Measurements from ENCODE around the gene HSPA12A. TPM values are rescaled to one million over a fixed set of nuclear protein-coding genes. Genes with fewer than 3 reads are reported as not detected.

Gene HSPA12A
- total and polyA plus RNA-seq, 2 of the 13 experiments (the other 11 are each of a cell fraction or from before 2014, with no cell fraction given): 6.4 to 13.6 TPM

- no peak overlapping the region for H3K9ac ChIP-seq (ENCODE audit: insufficient read depth, low read depth, low read length)
- ATAC-seq: no peak
- no TSS peak for BruUV-seq (replicated peaks)
Observed at GRCh38 chr10:116683821-116684220, 58.5 kb downstream of the HSPA12A start.

GRCh38 chr10:116683166-116683565 lies 59.2 kb downstream of the HSPA12A start:
- CTCF ChIA-PET (ENCODE audit: low intra/inter-chr PET ratio, low total read pairs): interaction anchor here (1.3 to 2.7 kb wide), 2 partner anchors 83 to 105 kb away, joined by 5 to 33 read pairs; no protein-coding TSS in a partner anchor
- Histone ChIP-seq H3K9me3 (ENCODE audit: low read length) (no peaks in the 10 kb centered on the region), H3K4me2 (ENCODE audit: low read depth, low read length) (no peak overlapping the region), H3K27me3 (ENCODE audit: control insufficient read depth in 1 of 2, insufficient read depth in 2 of 2, low read length in 2 of 2) (no peaks in the 10 kb centered on the region), H3K79me2 (ENCODE audit: insufficient read depth, low read length) (no peaks in the 10 kb centered on the region), H3K4me1 (ENCODE audit: insufficient read depth, low read length) (0 out of 2 replicates have a peak, but pooled peaks cover 6% of the 10 kb centered on the region), H3K4me3 (replicated peaks in 1 of 3; ENCODE audit: insufficient read depth in 1 of 3, low read depth in 2 of 3, low read length in 3 of 3) (no peak overlapping the region), H4K20me1 (ENCODE audit: insufficient read depth, low read length) (no peaks in the 10 kb centered on the region), H3K27ac (ENCODE audit: extremely low read length, insufficient read depth, low read length) (no peak overlapping the region), H3K36me3 (replicated peaks in 1 of 2; ENCODE audit: control insufficient read depth in 1 of 2, insufficient read depth in 2 of 2, low read length in 2 of 2) (peaks cover 0 to 12% of the 10 kb centered on the region in 2 experiments; a peak in 2 of 5 replicates), H2AFZ (ENCODE audit: low read length) (no peak overlapping the region), H3K9ac (ENCODE audit: insufficient read depth, low read depth, low read length) (no peak overlapping the region)
- ATAC-seq (no peak), FAIRE-seq (no peak), DNase-seq (ENCODE audit: low spot score) (no peak)
- POLR2A ChIA-PET: no interaction called here
- BruUV-seq (replicated peaks): no TSS peak
- in situ Hi-C loops (cut with HindIII; ENCODE audit: extremely low pct_ligation_motif_present, low pct_unique_long_range_greater_than_20kb): no loop called here
- intact Hi-C loops (cut with micrococcal nuclease; ENCODE audit: unreplicated experiment): loop anchor here (5.0 kb wide), 1 partner anchor 494 kb away; no protein-coding TSS in a partner anchor
- no peak for TF ChIP-seq RFX5 (IDR thresholded peaks at IDR 0.05; ENCODE audit: low read depth, low read length)
- TF ChIP-seq MAFK (conservative IDR thresholded peaks at IDR 0.05 in 1 of 2, IDR thresholded peaks at IDR 0.05 in 1 of 2; ENCODE audit: low read length in 2 of 2): peak; percentile 41 to 48
- no peak for TF ChIP-seq ZSCAN5A (CRISPR knock-in tag; IDR thresholded peaks at IDR 0.05; ENCODE audit: borderline replicate concordance)
- TF ChIP-seq NFKB2 (CRISPR knock-in tag; IDR thresholded peaks at IDR 0.05; ENCODE audit: borderline replicate concordance): no peak
- TF ChIP-seq NFE2L2 (IDR thresholded peaks at IDR 0.05; ENCODE audit: low read length): peak; percentile 83
- TF ChIP-seq ZNF777 (CRISPR knock-in tag; IDR thresholded peaks at IDR 0.05): no peak
- WGBS (ENCODE audit: low lambda C conversion rate): 92% methylated on average over 9 of the region's 9 CpGs

More at GRCh38 chr10:116683821-116684220, 58.5 kb downstream of the HSPA12A start:
- Histone ChIP-seq H3K4me2 (ENCODE audit: low read depth, low read length) (no peak overlapping the region), H3K36me3 (replicated peaks in 1 of 2; ENCODE audit: control insufficient read depth in 1 of 2, insufficient read depth in 2 of 2, low read length in 2 of 2) (peaks cover 0 to 14% of the 10 kb centered on the region in 2 experiments; a peak in 2 of 5 replicates), H3K27ac (ENCODE audit: extremely low read length, insufficient read depth, low read length) (no peak overlapping the region), H2AFZ (ENCODE audit: low read length) (no peak overlapping the region), H3K79me2 (ENCODE audit: insufficient read depth, low read length) (no peaks in the 10 kb centered on the region), H3K9me3 (ENCODE audit: low read length) (no peaks in the 10 kb centered on the region), H3K4me1 (ENCODE audit: insufficient read depth, low read length) (0 out of 2 replicates have a peak, but pooled peaks cover 6% of the 10 kb centered on the region), H3K27me3 (ENCODE audit: control insufficient read depth in 1 of 2, insufficient read depth in 2 of 2, low read length in 2 of 2) (no peaks in the 10 kb centered on the region), H3K4me3 (replicated peaks in 1 of 3; ENCODE audit: insufficient read depth in 1 of 3, low read depth in 2 of 3, low read length in 3 of 3) (no peak overlapping the region), H4K20me1 (ENCODE audit: insufficient read depth, low read length) (no peaks in the 10 kb centered on the region)
- POLR2A ChIA-PET: no interaction called here
- DNase-seq (ENCODE audit: low spot score): no peak
- in situ Hi-C loops (cut with HindIII; ENCODE audit: extremely low pct_ligation_motif_present, low pct_unique_long_range_greater_than_20kb): no loop called here
- TF ChIP-seq IKZF5 (CRISPR knock-in tag; IDR thresholded peaks at IDR 0.05): no peak
- TF ChIP-seq ZNF337 (CRISPR knock-in tag; IDR thresholded peaks at IDR 0.05; ENCODE audit: borderline replicate concordance, low read depth): no peak
- TF ChIP-seq EP300 (IDR thresholded peaks at IDR 0.05; ENCODE audit: low read depth in 2 of 2, low read length in 2 of 2): no peak
- TF ChIP-seq EP300 (CRISPR knock-in tag; IDR thresholded peaks at IDR 0.05; ENCODE audit: borderline replicate concordance): no peak
- TF ChIP-seq MIER3 (CRISPR knock-in tag; IDR thresholded peaks at IDR 0.05; ENCODE audit: borderline replicate concordance): no peak
- no peak for TF ChIP-seq SMYD3 (CRISPR knock-in tag; IDR thresholded peaks at IDR 0.05)
- no peak for FAIRE-seq
- WGBS (ENCODE audit: low lambda C conversion rate): 85% methylated on average over 7 of the region's 11 CpGs
- intact Hi-C loops (cut with micrococcal nuclease; ENCODE audit: unreplicated experiment): loop anchor here (5.0 kb wide), 1 partner anchor 493 kb away; no protein-coding TSS in a partner anchor
- CTCF ChIA-PET (ENCODE audit: low intra/inter-chr PET ratio, low total read pairs): interaction anchor here (2.7 kb wide), 1 partner anchor 104 kb away, joined by 33 read pairs; no protein-coding TSS in a partner anchor
